ENCODE data around the gene UBLCP1.

DNA sequence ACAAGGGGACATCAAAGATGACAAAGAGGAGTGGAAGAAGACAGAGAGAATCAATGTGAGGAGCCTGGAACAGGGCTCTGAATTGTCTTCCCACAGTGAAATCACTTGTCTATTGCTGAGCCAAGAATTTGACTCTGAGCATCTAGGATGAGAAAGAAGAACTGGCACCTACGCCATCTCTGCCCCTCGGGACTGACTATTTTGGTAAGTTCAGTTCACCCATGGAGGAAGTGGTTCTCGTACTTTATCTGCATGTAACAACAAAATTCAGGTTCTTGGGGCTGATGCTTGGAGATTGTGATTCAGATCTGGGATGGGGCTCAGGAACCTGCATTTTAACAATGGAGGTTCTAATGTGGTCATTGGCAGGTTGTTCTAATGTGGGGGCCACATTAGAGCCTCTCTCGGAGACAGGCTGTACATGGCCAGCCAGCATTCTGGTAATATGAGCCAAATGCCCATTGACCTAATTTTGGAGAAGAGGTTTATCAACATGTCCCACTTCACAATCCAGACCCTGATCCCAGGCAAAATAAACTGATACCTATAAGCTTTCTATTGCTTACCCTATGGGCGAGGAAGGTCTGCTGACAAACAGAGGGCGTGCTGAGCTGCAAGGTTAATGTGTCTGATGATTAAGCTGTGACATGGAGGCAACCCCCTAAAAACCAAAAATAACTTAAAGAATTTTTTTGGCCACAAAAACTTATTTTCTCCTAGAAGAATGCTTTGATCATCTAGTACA is 69.9 kb downstream of the UBLCP1 start:
- TF ChIP-seq, protein P1, sequence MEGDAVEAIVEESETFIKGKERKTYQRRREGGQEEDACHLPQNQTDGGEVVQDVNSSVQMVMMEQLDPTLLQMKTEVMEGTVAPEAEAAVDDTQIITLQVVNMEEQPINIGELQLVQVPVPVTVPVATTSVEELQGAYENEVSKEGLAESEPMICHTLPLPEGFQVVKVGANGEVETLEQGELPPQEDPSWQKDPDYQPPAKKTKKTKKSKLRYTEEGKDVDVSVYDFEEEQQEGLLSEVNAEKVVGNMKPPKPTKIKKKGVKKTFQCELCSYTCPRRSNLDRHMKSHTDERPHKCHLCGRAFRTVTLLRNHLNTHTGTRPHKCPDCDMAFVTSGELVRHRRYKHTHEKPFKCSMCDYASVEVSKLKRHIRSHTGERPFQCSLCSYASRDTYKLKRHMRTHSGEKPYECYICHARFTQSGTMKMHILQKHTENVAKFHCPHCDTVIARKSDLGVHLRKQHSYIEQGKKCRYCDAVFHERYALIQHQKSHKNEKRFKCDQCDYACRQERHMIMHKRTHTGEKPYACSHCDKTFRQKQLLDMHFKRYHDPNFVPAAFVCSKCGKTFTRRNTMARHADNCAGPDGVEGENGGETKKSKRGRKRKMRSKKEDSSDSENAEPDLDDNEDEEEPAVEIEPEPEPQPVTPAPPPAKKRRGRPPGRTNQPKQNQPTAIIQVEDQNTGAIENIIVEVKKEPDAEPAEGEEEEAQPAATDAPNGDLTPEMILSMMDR (IDR thresholded peaks at IDR 0.05): no peak
- TF ChIP-seq POLR2A (IDR thresholded peaks at IDR 0.05): no peak

Measured in testis (tissue), 2 donors.